Raji (cell line): ENCODE results near the gene ZNF518A.

Source experiments
- POLR2A ChIP-seq: IDR thresholded peaks from 2 replicates; pipeline ENCODE4 v1.6.1; 2011; ENCODE audit warnings: low read depth, low read length, control low read depth; ENCODE audit not compliant: insufficient read depth

The ZNF518A gene

GRCh38 chr10:96205580-96205979 lies 75.5 kb downstream of the ZNF518A start:
- TF ChIP-seq POLR2A: no peak

- no peak for TF ChIP-seq POLR2A
Measured at GRCh38 chr10:96208271-96208670, 78.2 kb downstream of the ZNF518A start.

- no peak for TF ChIP-seq POLR2A
Measured at GRCh38 chr10:96208946-96209345, 78.8 kb downstream of the ZNF518A start.

DNA sequence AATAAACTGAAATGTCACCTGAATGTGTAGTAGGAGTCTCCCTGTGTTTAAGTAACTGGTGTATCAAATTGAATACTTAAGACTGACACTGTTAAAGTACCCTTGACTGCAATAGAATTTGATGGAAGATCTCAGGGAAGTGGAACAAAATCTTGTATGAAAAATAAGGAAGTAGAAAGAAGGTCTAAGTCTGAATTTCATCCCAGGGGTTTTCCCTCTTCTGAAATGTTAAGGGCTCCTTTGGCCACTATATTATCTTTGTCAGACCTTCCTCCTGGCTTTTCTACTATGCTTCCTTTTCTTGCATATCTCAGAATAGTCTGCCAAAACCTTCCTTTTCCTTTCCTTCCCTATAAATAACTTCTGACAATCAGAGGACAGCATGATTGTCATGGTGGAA lies 81.7 kb downstream of the ZNF518A start:
- no peak for TF ChIP-seq POLR2A

DNA sequence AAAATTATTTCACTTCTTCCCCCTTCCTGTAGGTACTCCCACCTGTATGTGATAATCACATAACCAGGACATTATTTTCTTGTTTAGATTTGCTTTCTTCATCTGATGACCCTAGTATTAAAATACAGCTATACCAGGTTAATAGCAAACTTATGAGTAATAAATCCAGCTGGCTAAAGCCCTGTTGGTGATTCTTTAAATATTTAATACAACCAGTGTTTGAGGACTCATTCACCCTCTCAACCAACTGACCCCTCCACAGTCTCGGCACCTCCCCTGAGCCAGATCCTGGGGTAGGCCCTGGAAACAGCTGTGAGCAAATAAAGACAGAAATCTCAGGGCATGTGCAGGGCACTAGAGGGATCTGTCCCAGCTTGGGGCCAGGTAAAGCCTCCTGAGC lies 82.8 kb downstream of the ZNF518A start:
- no peak for TF ChIP-seq POLR2A
